K562 (cell line): Measurements from ENCODE around the gene CD72. TPM values are rescaled to one million over a fixed set of nuclear protein-coding genes. Genes with fewer than 3 reads are reported as not detected.

Source experiments
- BRD4 ChIP-seq: fragments of 200-600 bp; sonication (generic); IDR thresholded peaks from 2 replicates; pipeline ENCODE4 v1.6.1; 2017; ENCODE audit warnings: inconsistent platforms
- CBFA2T3 ChIP-seq: fragments of 450-650 bp; IDR thresholded peaks from 2 replicates; pipeline ENCODE4 v1.6.1; 2017
- CUX1 ChIP-seq: fragments of 200-800 bp; sonication (Bioruptor generic); IDR thresholded peaks from 2 replicates; pipeline ENCODE4 v1.6.1; 2016; ENCODE audit warnings: missing genetic modification characterization, missing compliant biosample characterization
- ESRRA ChIP-seq: fragments of 450-650 bp; IDR thresholded peaks from 2 replicates; pipeline ENCODE4 v1.6.1; 2014; ENCODE audit warnings: low read depth, mild to moderate bottlenecking, moderate library complexity, borderline replicate concordance
- JUND ChIP-seq, 2 experiments: IDR thresholded peaks; 2 replicates in 1 of 2; 3 replicates in 1 of 2; pipeline ENCODE4 v1.6.1; 2011; ENCODE audit warnings: borderline replicate concordance in 2 of 2, low read depth in 2 of 2, low read length in 2 of 2, improper control_type of control experiment in 1 of 2, missing biosample characterization in 1 of 2, missing genetic modification characterization in 1 of 2, missing genetic modification reagents in 1 of 2
- MAX ChIP-seq: sonication (generic); formaldehyde crosslinking; IDR thresholded peaks from 2 replicates; pipeline ENCODE4 v1.9.0; 2022; ENCODE audit warnings: mild to moderate bottlenecking, missing genetic modification reagents
- MYNN ChIP-seq, 2 experiments: sonication (generic); formaldehyde crosslinking in 1 of 2; IDR thresholded peaks; 2 replicates each; pipeline versions ENCODE4 v1.5.0 to v1.6.1; 2016 to 2020; ENCODE audit warnings: antibody characterized with exemption in 1 of 2, missing genetic modification reagents in 1 of 2
- NFIC ChIP-seq: fragments of 450-650 bp; IDR thresholded peaks from 2 replicates; pipeline ENCODE4 v1.6.1; 2017; ENCODE audit warnings: mild to moderate bottlenecking, inconsistent platforms
- NFXL1 ChIP-seq: fragments of 450-650 bp; formaldehyde crosslinking; IDR thresholded peaks from 2 replicates; pipeline ENCODE4 v1.4.0; 2021; ENCODE audit warnings: mild to moderate bottlenecking
- NONO ChIP-seq, 2 experiments: fragments of 200-400 bp in 1 of 2; fragments of 450-650 bp in 1 of 2; formaldehyde crosslinking in 1 of 2; IDR thresholded peaks; 2 replicates each; pipeline ENCODE4 v1.6.1; 2017; ENCODE audit warnings: low read depth in 2 of 2, mild to moderate bottlenecking in 2 of 2, moderate library complexity in 2 of 2, low read length in 1 of 2
- SMAD1 ChIP-seq: fragments of 150-350 bp; IDR thresholded peaks from 2 replicates; pipeline ENCODE4 v1.6.1; 2014; ENCODE audit warnings: low read length, low read depth; ENCODE audit not compliant: partially characterized antibody
- TFAP4 ChIP-seq: sonication (generic); formaldehyde crosslinking; IDR thresholded peaks from 2 replicates; pipeline ENCODE4 v1.8.0; 2022; ENCODE audit warnings: missing genetic modification reagents, mild to moderate bottlenecking, moderate library complexity, borderline replicate concordance
- polyA plus RNA-seq, 8 experiments: library from polyadenylated mRNA; depleted of rRNA in 4 of 8; stranded (reverse) in 5 of 8; unstranded in 3 of 8; fragments of >200 nt; fragmentation: Nextera tagmentation in 2 of 8; fragmentation: Illumina TruSeq in 1 of 8; extraction: Ambion mirVana in 2 of 8; extraction: Trizol in 1 of 8; gene quantifications; 2 replicates each; pipeline versions ENCODE4 v1.2.1 to v1.2.3, GENCODE V29; 2011 to 2014; ENCODE audit warnings: inconsistent platforms in 1 of 8, missing spikeins in 1 of 8
- total RNA-seq, 7 experiments: library from RNA; depleted of rRNA in 6 of 7; stranded (reverse); fragments of >200 nt in 6 of 7; fragmentation: Illumina TruSeq in 2 of 7; extraction: Trizol in 2 of 7; gene quantifications; 2 replicates each; pipeline versions ENCODE4 v1.2.1 to v1.2.3, GENCODE V29; 2011 to 2021; ENCODE audit warnings: low replicate concordance in 1 of 7
- TF ChIP-seq, protein P1 (sequence below): fragments of 450-650 bp; IDR thresholded peaks from 2 replicates; pipeline ENCODE4 v1.6.1; 2014; ENCODE audit warnings: low read depth, mild to moderate bottlenecking, moderate library complexity, borderline replicate concordance
- TF ChIP-seq, protein P2 (sequence below): fragments of 150-350 bp; IDR thresholded peaks from 2 replicates; pipeline ENCODE4 v1.6.1; 2014; ENCODE audit warnings: low read depth, mild to moderate bottlenecking, low read length, borderline replicate concordance

CD72 gene
- total and polyA plus RNA-seq, 9 of the 15 experiments (the other 6 are each of a cell fraction or from before 2014, with no cell fraction given), result 0.11 to 0.78 (median 0.27) TPM; not detected in 1

GRCh38 chr9:35646533-35647265 is 28.5 kb upstream of the CD72 start (continued):
- TF ChIP-seq CUX1 (CRISPR knock-in tag), result no peak
- TF ChIP-seq BRD4, result no peak
- TF ChIP-seq, protein P1, sequence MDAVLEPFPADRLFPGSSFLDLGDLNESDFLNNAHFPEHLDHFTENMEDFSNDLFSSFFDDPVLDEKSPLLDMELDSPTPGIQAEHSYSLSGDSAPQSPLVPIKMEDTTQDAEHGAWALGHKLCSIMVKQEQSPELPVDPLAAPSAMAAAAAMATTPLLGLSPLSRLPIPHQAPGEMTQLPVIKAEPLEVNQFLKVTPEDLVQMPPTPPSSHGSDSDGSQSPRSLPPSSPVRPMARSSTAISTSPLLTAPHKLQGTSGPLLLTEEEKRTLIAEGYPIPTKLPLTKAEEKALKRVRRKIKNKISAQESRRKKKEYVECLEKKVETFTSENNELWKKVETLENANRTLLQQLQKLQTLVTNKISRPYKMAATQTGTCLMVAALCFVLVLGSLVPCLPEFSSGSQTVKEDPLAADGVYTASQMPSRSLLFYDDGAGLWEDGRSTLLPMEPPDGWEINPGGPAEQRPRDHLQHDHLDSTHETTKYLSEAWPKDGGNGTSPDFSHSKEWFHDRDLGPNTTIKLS, result peak; percentile 65
- TF ChIP-seq CBFA2T3, result no peak
- peak; percentile 16; the same call in 1 of the 2 replicates for TF ChIP-seq ESRRA
- TF ChIP-seq, protein P2, sequence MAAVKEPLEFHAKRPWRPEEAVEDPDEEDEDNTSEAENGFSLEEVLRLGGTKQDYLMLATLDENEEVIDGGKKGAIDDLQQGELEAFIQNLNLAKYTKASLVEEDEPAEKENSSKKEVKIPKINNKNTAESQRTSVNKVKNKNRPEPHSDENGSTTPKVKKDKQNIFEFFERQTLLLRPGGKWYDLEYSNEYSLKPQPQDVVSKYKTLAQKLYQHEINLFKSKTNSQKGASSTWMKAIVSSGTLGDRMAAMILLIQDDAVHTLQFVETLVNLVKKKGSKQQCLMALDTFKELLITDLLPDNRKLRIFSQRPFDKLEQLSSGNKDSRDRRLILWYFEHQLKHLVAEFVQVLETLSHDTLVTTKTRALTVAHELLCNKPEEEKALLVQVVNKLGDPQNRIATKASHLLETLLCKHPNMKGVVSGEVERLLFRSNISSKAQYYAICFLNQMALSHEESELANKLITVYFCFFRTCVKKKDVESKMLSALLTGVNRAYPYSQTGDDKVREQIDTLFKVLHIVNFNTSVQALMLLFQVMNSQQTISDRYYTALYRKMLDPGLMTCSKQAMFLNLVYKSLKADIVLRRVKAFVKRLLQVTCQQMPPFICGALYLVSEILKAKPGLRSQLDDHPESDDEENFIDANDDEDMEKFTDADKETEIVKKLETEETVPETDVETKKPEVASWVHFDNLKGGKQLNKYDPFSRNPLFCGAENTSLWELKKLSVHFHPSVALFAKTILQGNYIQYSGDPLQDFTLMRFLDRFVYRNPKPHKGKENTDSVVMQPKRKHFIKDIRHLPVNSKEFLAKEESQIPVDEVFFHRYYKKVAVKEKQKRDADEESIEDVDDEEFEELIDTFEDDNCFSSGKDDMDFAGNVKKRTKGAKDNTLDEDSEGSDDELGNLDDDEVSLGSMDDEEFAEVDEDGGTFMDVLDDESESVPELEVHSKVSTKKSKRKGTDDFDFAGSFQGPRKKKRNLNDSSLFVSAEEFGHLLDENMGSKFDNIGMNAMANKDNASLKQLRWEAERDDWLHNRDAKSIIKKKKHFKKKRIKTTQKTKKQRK, result no peak
- no peak for TF ChIP-seq NFIC
- no peak for TF ChIP-seq MYNN (IDR thresholded peaks at IDR 0.05)
- no peak for TF ChIP-seq MYNN (CRISPR knock-in tag; IDR thresholded peaks at IDR 0.05)
- 0 out of 2 replicates have a peak, but pooled peaks have one; percentile 3 for TF ChIP-seq JUND (IDR thresholded peaks at IDR 0.05; ENCODE audit: borderline replicate concordance, low read depth, low read length)
- TF ChIP-seq JUND (tag; IDR thresholded peaks at IDR 0.05; ENCODE audit: borderline replicate concordance, low read depth, low read length), result no peak; the same call in 2 of the 3 replicates
- peak; percentile 18 for TF ChIP-seq SMAD1
- 0 out of 2 replicates have a peak, but pooled peaks have one; percentile 25 for TF ChIP-seq MAX
- TF ChIP-seq TFAP4 (CRISPR knock-in tag), result peak; percentile 77; the same call in 1 of the 2 replicates
- no peak for TF ChIP-seq NONO (IDR thresholded peaks at IDR 0.05; ENCODE audit: low read depth in 2 of 2, low read length in 1 of 2)
- TF ChIP-seq NFXL1 (CRISPR knock-in tag), result no peak
